Skeletal muscle cell (primary cell): ENCODE data around the gene RPS16.

Source experiments
- DNase-seq: peaks from one replicate; pipeline ENCODE4 v3.0.0-alpha.2; 2010; ENCODE audit warnings: low read depth
- H3K4me3 ChIP-seq: 2 replicates; pipeline ENCODE4 v1.5.1; 2011; ENCODE audit warnings: low read depth, mild to moderate bottlenecking, control low read depth, low read length, moderate library complexity

The RPS16 gene

DNA sequence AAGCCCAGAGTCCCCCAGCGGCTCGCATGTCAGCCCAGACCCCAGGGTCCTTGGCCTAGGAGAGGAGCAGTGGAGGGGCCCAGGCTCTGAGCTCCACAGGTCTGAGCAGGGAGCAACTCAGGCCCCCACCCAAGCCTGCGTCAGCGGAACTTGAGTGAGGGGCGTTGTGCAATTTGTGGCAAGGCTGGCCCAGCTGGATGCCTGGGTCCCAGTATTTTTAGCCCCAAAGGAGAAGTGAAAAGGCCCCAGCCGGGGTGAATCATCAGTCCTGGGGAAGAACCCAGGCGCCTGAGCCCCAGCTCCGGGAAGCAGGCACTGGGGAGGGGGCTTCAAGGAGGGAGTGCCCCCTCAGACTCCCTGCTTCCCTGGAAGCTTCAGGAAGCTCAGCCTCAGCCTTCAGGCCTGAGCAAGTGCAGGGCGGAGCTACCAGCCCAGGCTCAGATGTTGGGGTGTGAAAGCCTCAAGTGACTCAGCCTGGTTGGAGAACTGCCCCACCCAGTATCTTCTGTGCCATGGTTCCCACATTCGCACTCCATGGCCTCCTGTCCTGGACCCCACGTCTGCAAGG, 37.4 kb downstream of the RPS16 start:
- H3K4me3 ChIP-seq = no peak overlapping the region
- DNase-seq = peak; percentile 53

DNA sequence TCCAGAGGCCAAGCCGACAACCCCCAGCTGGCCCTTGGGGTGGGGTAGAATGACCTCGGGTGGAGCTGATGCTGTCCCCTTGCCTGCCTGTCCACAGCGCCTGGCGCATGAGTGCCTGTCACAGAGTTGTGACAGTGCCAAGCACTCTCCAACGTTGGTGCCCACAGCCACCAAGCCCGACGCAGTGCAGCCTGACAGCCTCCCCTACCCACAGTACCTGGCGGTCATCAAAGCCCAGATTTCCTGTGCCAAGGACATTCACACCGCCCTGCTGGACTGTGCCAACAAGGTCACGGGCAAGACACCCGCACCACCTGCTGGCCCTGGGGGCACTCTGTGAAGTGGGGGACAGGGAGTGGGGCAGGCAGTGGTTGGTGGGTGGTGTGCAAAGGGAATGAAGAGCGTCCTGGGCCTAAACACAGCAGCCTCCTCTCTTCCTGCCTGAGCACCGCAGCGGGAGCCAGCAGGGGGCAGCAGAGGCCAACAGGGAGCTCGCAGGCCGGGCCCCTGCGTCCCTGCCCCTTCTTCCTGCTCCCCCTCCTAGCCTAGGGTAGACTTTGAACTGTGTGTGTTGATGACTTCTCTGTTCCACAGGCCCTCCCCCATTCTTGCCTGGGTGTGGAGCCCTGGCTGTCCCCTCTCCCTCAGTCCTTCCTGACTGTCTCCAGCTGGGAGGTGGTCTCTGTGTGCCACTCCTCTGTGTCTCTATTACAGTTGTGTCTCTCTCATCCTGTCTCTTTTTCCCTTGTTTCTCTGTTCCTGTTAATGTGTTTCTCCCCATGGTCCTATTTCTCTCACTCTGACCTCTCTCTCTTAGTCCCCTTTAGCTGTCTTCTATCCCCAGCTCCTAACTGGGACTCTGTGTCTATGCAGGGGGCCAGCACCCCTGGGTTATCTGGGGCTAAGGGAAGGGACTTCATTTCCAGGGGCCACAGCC, 38.1 kb downstream of the RPS16 start:
- no peak overlapping the region for H3K4me3 ChIP-seq
- DNase-seq = no peak

DNA sequence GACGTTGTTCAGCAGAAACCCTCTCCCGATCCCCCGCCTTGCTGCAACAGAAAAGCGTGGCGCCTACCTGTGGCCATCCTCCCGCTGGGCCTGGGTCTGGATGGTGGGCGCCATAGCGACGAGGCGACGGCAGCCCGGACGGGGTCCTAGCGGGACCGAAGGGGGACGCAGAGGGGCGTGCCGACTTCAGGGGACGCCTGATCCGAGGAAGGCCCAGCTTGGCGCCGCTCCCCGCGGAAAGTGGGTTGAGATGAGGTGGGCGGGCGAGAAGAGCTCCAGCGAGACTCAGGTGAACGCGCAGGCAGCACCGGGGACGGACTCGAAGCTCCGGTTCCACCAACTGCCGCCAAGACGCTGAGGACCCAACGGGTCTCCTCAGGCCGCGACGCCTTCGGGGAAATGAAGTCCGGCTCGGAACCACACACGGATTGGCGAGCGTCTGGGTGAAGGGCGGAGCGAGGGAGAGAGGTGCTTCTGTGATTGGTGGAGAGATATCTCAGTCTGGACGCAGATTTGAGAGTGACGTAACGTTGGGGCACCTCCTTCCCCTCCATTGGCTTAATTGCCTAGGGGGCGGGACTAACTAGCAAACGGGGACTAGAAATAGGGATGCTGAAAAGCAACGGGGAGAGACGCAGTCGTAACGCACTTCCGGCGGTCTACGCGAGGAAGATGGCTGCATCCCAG, 44.9 kb downstream of the RPS16 start, which contains the start of the genes MED29 and PAF1:
MED29 (plus strand) TSS at position 628 of the 687 bp plus-strand sequence; CDS start at position 673, 45 bp downstream.
PAF1 (minus strand) TSS at position 356 of the 687 bp plus-strand sequence; CDS start at position 114, 242 bp downstream.
- DNase-seq = peak; percentile 98
- H3K4me3 ChIP-seq = peak within 1 kb of the TSS; percentile 72

DNA sequence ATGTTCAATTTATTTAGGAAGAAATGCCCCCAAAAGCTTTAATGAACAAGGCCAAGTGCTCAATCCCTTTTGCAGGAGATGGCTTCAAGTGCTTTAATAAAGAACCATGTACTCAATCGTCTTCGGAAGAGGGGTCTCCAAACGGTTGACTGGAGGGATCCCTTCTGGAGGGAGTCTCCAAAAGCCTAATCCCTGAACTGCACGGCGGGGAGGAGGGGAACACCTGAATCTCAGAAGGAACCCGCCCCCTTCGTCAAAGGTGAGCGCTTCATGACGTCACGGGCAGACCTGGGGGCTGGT, 45.3 kb downstream of the RPS16 start:
- DNase-seq = no peak
- H3K4me3 ChIP-seq = peak overlapping the region; percentile 72

DNA sequence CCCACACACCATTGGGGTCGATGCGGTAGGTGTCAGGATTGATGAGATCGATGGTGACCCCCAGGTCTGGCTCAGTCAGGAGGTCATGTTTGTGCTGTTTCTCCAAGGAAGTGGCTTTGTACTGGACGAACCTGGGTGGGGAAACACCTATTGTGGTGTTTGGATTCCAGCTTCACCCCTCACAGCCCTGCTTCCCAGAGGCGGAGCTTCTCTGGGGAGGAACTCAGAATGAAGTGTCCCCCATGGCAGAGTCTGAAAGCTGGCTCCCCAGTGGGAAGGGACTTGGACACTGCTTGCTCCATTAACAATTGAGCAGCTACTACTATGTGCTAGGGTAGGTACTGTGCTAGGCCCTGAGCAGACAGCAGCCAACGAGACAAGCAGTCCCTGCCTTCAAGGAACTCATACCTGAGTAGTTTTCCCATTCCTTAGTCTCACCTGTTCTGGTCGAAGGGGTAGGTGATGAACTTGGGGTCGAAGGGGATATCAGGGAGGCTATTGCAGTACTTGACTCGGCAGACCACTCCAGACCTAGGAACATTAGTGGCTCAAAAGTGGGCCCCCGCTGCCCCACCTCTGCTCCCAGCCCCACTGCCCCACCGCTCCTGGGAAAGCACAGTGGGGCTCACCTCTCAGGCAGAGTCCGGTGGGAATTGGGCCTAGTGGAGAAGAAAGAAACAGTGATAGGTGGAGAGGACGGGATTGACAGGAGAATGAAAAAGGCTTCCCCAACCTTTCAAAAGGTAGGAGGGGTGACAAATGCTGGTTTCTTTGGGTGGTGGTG, 45.9 kb downstream of the RPS16 start:
- DNase-seq = no peak
- peak overlapping the region; percentile 72 for H3K4me3 ChIP-seq

DNA sequence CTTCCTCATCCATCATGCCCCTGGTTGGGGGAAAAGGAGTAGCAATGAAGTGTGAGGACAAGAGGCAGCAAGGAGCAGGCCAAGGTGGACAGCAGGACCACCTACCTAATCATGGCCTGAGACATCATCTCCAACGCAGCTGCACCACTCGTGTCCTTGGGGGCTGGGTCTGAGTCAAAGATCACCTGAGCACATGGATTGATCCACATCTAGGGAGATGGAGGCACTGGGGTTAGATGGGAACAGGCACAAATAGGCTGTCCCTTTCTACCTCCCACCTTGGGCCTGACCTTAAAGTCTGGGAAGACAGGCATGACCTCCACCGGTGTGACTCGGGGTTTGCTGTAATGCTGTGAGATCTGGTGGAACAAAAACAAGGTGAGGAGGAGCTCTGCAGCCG, 47.1 kb downstream of the RPS16 start:
- no peak overlapping the region for H3K4me3 ChIP-seq
- no peak for DNase-seq

DNA sequence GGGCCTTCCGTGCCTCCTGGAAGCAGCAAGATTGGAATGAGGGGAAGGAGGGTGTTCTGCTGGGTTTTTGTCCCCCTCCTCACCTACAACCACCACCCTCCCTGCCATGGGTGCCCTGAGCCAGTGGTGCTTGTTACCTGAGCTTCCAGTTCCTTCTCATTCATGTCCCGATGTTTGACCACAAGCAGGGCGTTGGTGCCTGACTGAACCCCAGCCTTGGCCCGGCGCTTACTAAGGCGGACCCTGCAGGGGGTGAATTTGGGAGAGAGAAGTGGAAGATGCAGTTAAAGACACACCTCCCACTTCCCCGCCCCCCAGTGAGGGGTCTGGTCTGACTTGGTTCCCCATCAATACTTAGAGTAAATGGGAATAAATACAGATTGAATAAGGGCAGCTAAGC, 49.2 kb downstream of the RPS16 start:
- no peak overlapping the region for H3K4me3 ChIP-seq
- no peak for DNase-seq

DNA sequence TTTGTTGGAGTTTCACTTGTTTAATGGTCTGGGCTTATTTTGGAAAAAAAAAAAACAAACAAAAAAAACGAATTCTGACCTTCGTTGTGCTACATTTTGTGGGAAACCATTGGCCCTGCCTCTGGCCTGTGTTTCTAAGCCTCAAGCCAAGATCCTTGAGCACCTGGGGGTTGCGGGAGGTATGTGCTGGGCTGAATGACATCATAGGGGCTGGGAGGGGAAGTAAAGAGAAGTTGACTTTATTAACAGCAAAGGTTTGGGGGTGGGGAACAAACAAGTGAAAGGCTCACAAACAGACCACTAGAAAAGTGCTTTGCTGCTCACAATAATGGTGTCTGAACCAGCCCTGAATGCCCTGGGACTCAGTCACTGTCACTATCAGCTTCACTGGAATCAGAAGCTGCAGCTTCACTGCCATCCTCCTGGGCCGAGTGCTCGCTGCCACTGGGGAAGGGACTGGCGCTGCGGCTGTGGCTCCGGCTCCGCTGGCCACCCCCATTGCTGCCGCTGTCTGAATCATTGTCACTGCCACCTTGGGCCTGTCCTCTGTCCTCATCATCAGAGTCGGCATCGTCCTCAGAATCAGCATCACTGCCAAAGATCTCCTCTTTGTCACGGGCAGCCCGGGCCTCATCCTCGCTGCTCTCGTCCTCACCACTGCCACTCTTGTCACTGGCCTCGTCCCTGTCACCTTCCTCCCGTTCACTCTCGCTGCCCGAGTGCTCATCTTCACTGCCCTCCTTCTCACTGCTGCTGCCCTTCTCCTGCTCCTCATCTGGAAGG, 49.9 kb downstream of the RPS16 start:
- DNase-seq = no peak
- no peak overlapping the region for H3K4me3 ChIP-seq

DNA sequence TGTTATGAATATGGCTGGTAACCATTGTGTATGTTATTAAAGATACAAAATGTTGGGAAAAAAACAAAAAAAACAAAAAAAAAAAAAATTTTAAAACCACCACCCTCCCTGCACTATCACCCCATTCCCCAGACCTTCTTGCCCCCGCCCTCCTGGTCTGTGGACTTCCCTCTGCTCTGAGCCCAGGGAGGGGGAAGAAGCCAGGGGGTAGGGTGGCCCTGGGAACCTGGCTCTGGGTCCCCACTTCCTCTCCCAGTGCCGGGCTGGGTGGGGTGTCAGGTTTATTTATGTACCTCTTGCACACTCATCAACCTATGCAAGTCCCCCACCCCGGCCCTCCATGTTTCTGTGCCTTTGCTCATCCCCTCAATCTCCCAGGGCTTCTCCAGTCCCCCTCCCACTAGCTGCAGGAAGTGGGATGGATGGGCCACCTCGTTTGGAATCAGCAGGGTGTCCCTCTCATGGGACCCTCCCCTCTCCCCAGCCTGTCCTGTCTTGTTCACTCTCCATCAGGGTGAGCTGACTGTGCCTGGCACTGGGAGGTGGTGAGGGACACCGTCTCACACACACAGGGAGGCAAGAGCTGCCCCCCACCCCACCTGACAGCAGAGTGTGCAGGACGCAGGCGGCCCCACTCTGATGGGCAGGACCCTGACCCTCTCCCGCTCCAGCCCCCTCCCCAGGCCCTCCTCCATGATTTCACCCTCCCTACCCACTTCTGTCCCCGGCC, 50.7 kb downstream of the RPS16 start:
- no peak for DNase-seq
- no peak overlapping the region for H3K4me3 ChIP-seq
